ENCODE data around the gene NDUFB11. TPM values are rescaled to one million over a fixed set of nuclear protein-coding genes. Genes with fewer than 3 reads are reported as not detected.
A peak's percentile ranks its signal among the peaks of the same experiment; 100 is the strongest.

Gene NDUFB11
- total and polyA plus RNA-seq, 9 of the 15 experiments (the other 6 are each of a cell fraction or from before 2014, with no cell fraction given): 20.9 to 269 (median 86.8) TPM

DNA sequence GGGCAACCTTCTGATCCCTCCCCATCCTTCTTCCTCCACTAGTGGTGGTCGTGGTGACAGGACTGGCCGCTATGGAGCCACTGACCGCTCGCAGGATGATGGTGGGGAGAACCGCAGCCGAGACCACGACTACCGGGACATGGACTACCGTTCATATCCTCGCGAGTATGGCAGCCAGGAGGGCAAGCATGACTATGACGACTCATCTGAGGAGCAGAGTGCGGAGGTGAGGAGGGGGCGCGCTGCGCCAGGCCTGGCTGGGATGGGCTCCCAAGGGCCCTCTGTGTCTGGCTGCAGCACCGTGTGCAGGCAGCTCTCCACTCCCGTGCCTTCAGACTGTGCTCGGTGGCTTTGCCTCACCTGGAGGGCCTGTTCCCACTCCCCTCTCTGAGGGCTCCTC is 24.8 kb upstream of the NDUFB11 start:
- Histone ChIP-seq H3K27ac (ENCODE audit: extremely low read depth, low read depth, low read length) (no peak overlapping the region), H3K27me3 (ENCODE audit: control insufficient read depth in 2 of 2, insufficient read depth in 2 of 2, low read length in 2 of 2) (no peaks in the 10 kb centered on the region), H2AFZ (ENCODE audit: low read depth, low read length) (no peak overlapping the region), H3K9me1 (ENCODE audit: control insufficient read depth, insufficient read depth, low read length) (no peaks in the 10 kb centered on the region), H3K4me2 (ENCODE audit: insufficient read depth, low read length) (no peak overlapping the region), H3K9me3 (replicated peaks; ENCODE audit: control insufficient read depth, insufficient read depth, low read depth, low read length) (no peaks in the 10 kb centered on the region), H3K4me3 (no peak overlapping the region), H3K4me1 (replicated peaks in 1 of 2; ENCODE audit: control insufficient read depth in 2 of 2, insufficient read depth in 2 of 2, low read length in 2 of 2) (no peaks in the 10 kb centered on the region; a peak in 1 of 5 replicates), H4K20me1 (replicated peaks; ENCODE audit: control insufficient read depth, insufficient read depth, low read length) (no peaks in the 10 kb centered on the region; the same call in 1 of the 2 replicates), H3K79me2 (ENCODE audit: control insufficient read depth, insufficient read depth, low read length) (peaks cover 13% of the 10 kb centered on the region), H3K9ac (ENCODE audit: insufficient read depth in 1 of 2, low read depth in 2 of 2, low read length in 2 of 2) (no peak overlapping the region), H3K36me3 (ENCODE audit: control insufficient read depth, insufficient read depth, low read length) (peaks cover 53% of the 10 kb centered on the region; the same call in 2 of the 3 replicates)
- ChIA-PET CTCF (ENCODE audit: low intra/inter-chr PET ratio) (no interaction called here), POLR2A (interaction anchor here (1.0 kb wide), 1 partner anchor 12 kb away, joined by 3 read pairs; no protein-coding TSS in a partner anchor)
- in situ Hi-C loops (cut with MboI) (no loop called here), intact Hi-C loops (cut with micrococcal nuclease) (no loop called here)
- BruUV-seq (replicated peaks): no TSS peak
- peak in 1 of 4 experiments; percentile 2 for DNase-seq (ENCODE audit: extremely low read depth in 1 of 4, low spot score in 3 of 4)
- no peak for ATAC-seq
- FAIRE-seq: no peak
- TF ChIP-seq ZNF133 (CRISPR knock-in tag; IDR thresholded peaks at IDR 0.05) (no peak), DIDO1 (tag; IDR thresholded peaks at IDR 0.05; ENCODE audit: low read depth) (no peak), SAFB (IDR thresholded peaks at IDR 0.05; ENCODE audit: borderline replicate concordance, low read depth, low read length) (no peak), SRF (CRISPR knock-in tag; IDR thresholded peaks at IDR 0.05) (no peak), ELF4 (CRISPR knock-in tag; IDR thresholded peaks at IDR 0.05) (no peak), MBD2 (IDR thresholded peaks at IDR 0.05; ENCODE audit: borderline replicate concordance, low read depth) (no peak), ZNF282 (CRISPR knock-in tag; IDR thresholded peaks at IDR 0.05) (no peak), CGGBP1 (CRISPR knock-in tag; IDR thresholded peaks at IDR 0.05) (no peak), FUS (optimal IDR thresholded peaks at IDR 0.05; ENCODE audit: low read depth, low read length) (no peak), ZNF830 (CRISPR knock-in tag; IDR thresholded peaks at IDR 0.05) (no peak), NR4A1 (CRISPR knock-in tag; IDR thresholded peaks at IDR 0.05) (no peak), NR4A1 (tag; IDR thresholded peaks at IDR 0.05) (no peak), FOXK2 (conservative IDR thresholded peaks at IDR 0.05 in 1 of 2, IDR thresholded peaks at IDR 0.05 in 1 of 2; ENCODE audit: low read depth in 2 of 2) (no peak), WHSC1 (IDR thresholded peaks at IDR 0.05; ENCODE audit: low read length) (no peak)
- TF ChIP-seq, protein P1, sequence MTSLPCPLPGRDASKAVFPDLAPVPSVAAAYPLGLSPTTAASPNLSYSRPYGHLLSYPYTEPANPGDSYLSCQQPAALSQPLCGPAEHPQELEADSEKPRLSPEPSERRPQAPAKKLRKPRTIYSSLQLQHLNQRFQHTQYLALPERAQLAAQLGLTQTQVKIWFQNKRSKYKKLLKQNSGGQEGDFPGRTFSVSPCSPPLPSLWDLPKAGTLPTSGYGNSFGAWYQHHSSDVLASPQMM (CRISPR knock-in tag; IDR thresholded peaks at IDR 0.05): no peak
- TF ChIP-seq, protein P2, sequence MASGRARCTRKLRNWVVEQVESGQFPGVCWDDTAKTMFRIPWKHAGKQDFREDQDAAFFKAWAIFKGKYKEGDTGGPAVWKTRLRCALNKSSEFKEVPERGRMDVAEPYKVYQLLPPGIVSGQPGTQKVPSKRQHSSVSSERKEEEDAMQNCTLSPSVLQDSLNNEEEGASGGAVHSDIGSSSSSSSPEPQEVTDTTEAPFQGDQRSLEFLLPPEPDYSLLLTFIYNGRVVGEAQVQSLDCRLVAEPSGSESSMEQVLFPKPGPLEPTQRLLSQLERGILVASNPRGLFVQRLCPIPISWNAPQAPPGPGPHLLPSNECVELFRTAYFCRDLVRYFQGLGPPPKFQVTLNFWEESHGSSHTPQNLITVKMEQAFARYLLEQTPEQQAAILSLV (tag; IDR thresholded peaks at IDR 0.05): no peak
- 98% methylated on average over 8 of the region's 19 CpGs for WGBS (ENCODE audit: insufficient coverage, low coverage, missing lambda C conversion rate)
